HG03439 (cell line): Measurements from ENCODE around the gene SRD5A3.

Experiments used
- ATAC-seq: cut with Tn5 transposase; IDR thresholded peaks from one replicate; pipeline ENCODE4 v1.9.1; 2021; ENCODE audit warnings: mild to moderate bottlenecking, moderate library complexity; ENCODE audit not compliant: unreplicated experiment

Gene SRD5A3

DNA sequence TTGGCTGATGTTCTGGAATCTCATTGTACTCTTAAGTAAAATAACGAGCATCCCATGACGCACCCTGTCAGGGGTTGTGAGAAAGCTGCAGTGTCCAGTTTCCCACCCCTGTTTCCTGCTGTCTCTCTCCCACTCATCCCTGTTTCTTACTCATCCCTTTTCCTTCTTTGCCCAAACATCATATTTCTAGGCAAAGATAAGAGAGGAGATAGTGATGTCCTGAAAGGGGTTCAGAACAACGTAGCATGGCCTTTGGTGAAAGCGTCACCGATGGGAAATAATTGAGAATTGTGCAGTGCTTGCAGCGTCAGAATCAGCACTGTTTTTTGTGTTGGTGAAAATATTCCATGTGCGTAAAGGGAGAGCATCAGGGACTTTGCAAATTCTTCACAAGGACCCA, 26.2 kb downstream of the SRD5A3 start:
- ATAC-seq, result no peak

DNA sequence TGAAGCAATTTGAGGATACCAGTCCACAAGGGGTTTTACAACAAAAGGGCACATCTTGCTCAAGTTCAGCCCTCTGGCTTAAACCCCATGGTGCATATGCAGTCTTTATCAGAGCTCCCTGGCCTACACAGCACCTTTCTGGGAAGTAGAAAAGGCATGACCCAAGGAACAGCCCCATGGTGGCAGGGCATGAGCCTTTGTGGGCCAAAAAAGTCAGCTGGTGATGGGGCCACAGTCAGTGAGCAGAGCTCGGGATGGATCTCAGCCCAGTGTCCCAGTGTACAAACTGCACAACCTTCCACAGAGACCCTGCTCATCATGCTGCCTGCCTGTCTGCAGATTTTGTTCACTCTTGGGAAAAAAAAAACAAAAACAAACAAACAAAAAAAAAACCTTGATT, 27.4 kb downstream of the SRD5A3 start:
- ATAC-seq, result no peak

DNA sequence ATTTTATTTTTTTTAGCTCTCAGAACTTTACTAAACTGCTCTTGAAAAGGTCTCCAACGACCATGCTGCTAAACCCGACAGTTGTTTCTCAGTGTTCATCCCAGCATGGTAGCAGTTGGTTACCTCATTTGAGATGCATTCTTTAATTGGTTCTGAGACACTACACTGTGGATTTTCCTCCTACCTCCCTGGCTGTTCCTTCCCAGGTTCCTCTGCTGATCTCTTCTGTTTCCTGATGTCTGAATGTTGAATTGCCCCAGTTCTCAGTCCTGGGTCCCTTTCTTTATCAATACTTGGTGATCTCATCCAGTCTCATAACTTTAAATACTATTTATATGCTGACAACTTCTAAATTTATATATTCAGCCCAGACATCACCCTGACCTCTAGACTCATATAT, 30.7 kb downstream of the SRD5A3 start:
- ATAC-seq, result no peak

DNA sequence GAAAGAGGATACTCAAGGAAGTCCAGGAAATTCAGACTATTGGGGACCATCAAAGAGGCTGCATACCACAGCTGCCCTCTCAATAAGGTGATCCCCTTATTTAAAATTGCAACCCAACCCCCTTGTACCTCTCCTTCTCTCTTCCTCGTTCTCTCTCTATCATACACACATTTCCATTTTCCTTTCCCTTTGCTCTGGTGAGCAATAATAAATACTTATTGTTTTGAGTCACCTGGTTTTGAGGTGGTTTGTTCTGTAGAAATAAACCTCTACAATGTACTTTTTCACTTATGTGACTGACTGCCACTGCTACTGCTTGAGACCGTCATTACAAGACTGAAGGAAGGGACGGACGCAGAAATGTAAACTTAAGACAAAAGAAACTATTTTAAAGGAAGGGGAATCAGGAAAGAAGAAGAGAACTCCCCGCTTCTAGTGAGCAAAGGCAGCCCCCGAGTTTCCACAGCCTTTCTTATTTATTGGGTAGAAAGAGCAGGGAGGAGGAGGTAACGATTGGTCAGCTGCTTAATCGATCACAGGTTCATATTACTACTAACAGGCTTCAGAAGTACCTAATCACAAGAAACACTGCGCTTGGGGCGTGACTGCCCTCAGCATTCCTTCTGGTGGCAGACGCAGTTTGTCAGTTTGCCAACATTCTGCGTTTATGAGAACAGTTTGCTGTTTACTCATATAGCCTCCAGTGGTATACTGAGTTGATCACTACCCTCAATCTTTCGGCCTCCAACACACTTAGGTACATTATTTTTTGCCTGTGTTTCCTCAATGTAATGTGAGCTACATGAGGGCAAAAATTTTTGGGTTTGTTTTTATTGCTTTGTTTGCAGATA, 32.8 kb downstream of the SRD5A3 start:
- no peak for ATAC-seq

DNA sequence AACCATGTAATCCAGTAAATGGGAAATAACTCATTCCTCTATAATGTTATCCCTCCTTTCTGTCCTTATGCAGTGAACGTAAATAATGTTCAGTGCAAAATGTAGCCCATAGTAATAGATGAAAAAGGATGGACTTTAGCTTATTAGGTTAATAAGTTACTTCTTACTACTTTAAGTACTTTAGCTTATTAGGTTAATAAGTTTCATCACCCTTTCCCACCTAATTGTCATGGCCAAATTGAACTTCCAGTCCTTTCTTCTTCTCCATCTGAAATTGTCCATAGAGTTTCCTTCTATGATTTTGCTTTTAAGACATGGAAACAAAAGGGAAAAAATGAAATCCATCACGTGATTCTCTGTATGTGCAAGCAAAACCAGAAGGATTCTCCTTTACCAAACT, 34.5 kb downstream of the SRD5A3 start:
- no peak for ATAC-seq

DNA sequence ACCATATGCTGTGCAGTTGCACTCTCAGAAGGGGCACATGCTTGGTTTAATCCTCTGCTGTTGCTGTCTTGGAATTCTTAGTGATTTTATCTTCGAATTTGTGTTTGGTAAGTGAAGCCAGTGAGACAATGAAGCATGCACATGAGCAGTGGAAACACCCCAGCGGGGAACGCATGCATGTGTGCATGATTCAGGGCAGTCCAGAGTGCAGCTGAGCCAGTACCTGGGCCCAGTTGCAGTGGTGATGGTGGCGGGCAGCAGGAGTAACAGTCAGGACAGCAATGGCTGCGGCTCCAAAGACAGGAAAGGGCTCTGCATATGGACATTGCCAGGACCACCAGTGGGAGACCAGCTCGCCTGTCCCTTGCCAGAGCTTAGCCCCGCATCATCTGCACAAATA, 35.5 kb downstream of the SRD5A3 start:
- no peak for ATAC-seq

DNA sequence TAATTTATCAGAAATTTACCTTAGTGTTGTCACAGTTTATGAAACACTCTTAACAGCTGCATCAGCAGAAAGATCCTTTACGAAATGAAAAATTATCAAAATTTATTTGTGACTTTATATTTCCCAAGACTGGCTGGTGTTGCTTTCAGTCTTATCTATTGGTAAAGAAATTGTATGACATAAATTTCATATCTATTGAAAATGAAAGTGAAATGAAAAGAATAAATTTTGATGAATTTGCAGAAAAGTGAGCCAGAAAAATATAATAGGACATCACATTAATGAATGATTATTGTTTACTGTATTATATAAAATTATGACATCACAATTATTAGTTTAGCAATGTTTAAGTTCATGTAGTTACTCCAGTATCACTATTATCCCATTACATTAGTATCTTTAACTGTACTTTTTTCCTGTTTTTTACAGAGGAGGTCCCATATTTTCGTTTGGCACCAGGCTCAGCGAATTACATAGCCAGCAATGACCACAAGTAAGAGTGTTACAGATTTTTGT, 36.5 kb downstream of the SRD5A3 start:
- ATAC-seq, result no peak

DNA sequence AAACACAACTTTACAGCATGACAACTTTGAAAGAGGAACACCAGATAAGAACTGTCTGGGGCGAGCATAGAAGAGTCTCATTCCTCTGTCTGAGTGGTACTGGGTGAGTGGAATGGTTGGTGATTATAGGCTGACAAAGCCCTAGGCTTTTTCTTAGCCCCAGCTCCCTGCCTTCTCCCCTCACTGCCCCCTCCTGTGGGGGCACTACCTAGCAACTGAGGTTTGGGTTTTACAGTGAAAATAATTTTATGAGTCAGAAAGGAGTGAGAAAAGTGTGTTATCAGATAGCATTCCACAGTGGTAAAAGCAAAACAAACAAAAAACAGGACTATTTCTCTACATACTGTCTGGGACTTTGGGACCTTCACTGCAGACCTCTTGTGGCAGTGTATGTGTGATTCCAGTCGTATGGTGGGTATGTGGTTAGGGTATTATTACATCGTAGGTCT, 39.2 kb downstream of the SRD5A3 start:
- ATAC-seq, result no peak

DNA sequence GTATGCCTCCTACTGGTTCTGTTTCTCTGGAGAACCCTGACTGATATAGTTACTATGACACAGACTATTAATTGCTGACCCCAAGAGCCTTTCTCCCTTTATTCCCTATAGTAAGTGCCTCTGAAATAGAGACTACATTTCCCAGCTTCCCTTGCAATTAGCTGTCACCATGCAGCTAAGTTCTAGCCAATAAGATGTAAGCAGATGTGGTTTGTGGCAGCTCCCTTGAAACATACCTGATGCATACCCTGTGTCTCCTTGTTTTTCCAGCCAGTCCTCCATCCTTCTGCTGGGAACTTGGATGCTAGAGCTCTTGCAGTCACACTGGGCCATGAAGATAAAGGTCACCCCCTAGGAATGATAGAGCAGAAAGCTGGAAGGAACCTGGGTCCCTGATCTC, 40.0 kb downstream of the SRD5A3 start:
- peak; percentile 75 for ATAC-seq

DNA sequence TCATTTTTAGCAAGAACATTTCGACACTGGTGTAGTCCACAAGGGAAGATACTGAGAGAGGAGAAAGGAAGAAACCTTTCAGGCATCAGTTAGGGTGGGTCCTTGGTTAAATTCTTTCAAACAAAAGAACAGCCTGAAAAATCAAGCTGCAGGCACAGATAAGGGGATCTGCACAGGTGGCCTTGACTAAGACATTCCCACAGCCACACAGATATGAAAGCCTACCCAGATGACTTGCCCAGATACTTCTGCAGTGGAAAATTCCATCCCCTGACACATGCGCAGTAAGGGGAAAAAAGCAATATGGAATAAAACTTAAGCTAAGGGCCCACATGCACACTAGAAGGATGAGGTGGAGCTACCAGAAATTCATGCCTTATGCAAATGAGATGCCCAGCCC, 40.8 kb downstream of the SRD5A3 start:
- no peak for ATAC-seq

DNA sequence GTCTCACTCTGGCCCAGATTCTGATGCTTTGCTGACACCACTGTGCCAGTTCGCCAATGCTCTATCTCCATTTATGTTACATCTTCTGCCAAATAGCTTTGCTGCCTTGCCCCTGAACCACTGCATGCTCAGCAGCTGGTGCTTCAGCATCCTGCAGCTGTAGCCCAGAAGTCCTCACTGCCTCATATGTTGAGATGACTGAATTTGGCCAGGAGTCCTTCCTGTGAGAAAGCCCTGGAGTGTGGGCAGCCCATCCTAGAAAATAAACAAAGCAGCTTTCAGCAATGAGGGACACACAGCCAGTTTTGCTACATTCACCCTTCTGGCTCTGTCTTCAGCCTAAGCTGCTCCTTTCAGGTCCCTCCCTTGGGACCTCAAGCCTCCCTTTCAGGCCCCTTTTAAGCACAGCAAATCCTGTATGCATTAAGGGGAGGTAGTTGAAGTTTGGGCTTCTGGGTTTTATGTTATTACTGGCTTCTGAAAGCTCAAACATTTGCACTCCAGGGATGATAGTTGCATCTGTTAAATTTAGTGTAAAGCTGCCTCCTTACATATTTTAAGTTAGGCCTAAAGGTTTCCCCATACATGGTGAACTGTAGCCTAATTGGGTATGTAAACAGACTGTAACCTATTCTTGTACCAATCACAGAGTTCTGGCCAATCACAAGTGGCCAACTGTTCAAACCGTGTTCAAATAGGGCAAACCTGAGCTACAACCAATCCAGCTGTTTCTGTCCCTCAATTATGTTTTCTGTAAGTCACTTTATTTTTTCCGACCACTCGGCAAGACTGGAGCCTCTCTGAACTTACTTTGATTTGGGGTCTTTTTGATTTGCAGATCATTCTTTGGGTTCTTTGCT, 47.6 kb downstream of the SRD5A3 start:
- ATAC-seq, result no peak

DNA sequence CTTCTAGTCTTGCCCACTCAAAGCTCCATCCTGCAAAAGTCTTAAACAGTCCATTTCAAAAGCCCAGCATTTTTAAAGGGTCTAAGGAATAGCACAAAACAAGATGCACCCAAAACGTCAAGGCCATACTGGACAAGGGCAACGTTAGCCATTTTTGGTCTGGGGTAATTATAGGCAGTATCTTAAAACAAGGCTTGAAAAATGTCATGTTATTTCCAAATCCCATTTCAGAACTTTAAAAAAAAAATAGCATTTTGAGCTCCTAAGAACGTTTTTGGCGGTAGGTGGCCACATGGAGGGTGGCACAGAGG, 49.1 kb downstream of the SRD5A3 start:
- ATAC-seq, result peak; percentile 2

DNA sequence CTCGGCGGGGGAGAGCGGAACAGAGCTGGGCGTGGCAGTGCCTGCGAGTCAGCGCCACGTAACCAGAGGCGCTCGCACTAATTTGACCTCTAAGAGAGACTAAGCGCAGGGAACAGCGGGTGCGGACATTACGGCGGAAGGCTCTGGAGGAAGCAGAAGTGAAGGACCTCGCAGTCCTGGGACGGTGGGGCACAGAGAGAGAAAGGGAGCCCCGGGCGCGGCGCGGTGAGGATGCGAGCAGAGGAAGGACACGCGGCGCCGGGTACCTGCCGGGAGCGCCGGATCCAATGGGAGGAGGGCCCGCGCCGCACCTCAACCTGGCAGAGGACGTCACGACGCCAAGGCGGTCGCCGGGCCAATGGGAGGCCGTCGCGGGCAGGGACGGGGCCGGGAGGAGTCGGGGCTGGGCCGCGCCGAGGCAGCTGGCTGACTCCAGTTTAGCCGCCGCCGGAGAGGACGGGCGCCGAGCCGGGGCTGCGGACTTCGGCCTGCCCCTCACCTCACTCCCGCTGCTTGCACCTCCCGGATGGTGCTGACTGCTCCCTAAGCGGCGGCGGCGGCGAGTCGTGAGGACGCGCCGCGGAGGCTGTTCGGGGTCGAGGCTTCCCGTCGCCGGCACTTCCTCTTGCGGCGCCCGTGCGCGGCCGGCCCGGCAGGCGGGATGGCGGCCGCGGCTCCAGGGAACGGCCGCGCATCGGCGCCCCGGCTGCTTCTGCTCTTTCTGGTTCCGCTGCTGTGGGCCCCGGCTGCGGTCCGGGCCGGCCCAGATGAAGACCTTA, 49.7 kb downstream of the SRD5A3 start, which contains the start of gene TMEM165:
TMEM165 (plus strand) TSS at position 429 of the 779 bp plus-strand sequence; CDS start at position 662, 233 bp downstream.
- ATAC-seq, result peak; percentile 94

DNA sequence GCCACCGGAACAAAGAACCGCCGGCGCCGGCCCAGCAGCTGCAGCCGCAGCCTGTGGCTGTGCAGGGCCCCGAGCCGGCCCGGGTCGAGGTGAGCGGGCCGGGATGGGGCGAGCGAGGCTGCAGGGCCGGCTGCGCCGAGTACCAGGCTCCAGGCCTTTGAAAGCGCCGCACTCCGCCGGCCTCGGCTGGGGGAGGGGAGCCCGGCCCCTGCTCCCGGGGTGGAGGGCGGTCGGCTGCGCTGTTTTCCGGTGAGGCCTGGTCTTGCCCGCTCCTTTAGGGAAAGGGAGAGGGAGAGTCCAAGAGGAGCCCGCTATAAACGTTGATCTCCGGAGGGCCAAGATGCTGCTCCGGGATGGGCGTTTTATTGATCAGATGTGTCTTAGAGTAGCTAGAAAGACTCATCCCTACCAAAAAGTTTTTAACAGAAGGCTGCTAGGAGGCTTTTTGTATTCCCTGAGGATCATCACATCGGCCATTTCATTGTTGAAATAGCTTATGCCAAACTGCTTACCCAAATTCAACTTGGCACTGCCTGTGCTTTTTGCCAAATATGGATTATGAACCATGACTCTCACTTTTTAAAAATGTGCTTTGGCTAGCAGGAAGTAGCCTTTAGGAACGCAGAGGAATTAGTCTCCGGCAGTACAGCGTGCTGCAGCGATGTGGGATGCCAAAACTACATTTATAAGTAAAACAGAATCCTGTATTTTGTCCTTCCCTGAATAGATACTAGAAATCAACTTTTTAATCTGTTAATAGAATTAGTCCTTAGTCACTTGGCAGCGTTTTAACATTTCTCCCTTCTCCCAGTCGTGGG, 50.5 kb downstream of the SRD5A3 start:
- peak; percentile 25 for ATAC-seq

DNA sequence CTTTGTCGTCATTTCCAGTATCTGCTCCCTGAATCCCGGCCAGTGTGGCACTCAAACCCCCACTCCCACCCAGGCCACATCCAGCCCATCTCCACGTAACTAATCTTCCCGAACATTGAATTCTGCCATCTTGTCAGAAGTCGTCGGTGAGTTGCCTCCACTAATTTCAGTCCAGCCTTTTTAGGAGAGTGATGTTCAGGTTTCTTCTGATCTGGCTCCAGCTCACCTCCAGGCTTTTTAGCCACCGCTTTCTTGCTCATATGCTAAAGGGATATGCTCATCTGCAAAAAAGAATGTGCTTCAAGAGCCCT, 51.0 kb downstream of the SRD5A3 start:
- ATAC-seq, result no peak

DNA sequence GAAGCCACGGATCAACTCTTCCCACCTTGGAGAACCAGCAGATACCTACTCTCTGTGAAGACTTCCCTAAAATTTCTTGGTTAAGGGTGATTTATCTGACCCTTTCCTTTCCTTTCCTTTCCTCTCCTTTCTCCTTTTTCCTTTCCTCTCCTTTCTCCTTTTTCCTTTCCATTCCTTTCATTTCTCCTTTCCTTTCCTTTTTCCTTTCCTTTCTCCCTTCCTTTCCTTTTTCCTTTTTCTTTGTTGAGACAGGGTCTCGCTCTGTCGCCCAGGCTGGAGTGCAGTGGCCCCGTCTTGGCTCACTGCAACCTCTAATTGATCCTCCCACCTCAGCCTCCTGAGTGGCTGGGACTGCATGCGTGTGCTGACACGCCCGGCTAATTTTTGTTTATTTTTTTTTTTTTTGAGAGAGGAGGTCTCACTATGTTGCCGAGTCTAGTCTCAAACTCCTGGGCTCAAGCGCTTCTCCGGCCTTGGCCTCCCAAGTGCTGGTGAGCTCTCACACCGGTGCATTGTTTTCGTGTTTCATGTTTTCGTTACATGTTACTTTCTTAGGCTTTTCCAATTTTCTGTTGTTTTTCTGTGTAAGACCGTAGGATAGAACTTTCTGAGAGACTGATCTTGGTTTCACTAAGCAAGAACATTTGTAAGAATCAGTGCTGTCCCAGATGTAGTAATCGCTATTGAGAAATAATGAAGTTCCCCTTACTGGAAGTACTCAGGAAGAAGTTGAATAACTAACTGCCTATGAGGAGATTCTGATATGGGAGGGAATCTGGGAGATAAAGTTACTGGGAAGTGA, 51.7 kb downstream of the SRD5A3 start:
- no peak for ATAC-seq

DNA sequence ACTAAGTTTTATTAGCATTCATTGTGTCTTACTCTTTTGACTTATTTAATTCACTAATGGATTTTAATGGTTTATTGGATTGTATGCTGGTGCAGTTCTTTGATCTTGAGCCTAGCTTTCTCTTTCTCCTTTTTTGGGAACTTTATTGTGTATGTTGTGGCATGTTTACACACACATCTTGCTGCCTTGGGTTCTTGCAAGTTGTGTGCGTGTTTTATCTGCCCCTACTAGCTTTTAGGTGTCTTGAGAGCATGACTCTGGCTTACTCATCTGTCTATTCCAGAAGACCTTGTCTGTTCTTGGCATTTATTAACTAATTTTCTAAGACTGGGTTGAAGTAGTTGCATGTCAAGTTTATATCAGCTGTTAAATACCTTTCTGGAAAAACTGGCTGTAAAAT, 52.4 kb downstream of the SRD5A3 start:
- ATAC-seq, result no peak

DNA sequence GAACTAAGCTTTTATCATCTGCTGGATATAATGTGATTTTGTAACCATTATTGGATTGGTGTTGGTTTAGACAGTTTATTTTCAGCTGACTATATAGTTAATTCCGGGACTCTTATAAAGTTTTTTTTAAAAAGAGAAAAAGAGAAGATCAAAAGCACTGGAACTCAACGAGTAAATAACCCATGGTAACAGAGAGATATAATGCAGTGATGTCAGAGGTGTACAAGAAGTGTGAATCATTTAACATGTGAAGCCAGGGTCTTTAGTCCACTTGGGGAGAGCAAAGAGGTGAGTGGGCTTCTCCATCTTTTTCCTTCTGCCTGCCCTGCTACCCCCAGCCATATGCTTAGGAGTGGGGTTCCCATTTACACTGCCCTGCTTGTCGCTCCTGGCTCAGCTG, 52.9 kb downstream of the SRD5A3 start:
- ATAC-seq, result no peak

DNA sequence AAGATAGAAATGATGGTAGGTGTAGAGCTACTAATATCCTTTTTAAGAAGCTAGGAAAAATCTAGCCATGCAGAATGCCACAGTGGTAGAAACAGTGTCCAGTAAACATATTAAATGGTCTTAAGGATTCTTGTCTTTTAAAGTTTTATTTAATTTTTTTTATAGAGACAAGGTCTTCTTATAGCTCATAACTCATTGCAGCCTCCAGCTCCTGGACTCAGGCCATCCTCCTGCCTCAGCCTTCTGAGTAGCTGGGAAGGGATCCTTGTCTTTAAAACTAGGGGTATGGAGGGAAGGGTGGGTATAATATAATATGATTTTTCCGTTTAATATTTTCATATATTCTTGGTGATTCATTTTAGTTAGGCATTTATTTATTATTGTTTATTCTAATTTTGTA, 53.5 kb downstream of the SRD5A3 start:
- no peak for ATAC-seq

DNA sequence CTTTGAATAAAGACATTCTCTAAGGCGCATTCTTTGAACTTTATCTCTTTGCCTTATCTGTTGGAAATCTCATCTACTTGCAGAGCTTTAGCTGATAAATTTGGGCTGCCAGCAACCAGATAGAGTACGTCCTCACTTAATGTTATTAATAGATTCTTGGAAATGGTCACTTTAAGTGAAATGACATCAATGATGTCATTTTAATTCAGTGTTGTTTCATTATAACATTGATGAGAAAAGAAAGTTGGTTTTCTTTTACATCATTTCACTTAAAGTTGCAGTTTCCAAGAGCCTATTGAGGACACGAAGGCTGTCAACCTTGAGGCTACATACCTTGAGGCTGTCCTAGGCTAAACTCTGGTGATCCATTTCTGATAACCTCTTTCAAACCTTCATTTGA, 59.0 kb downstream of the SRD5A3 start:
- no peak for ATAC-seq
